Astrocyte (in vitro differentiated cells and primary cell): ENCODE measurements around the gene CC2D1B.

Experiments used
- CTCF ChIP-seq: IDR thresholded peaks from 2 replicates; pipeline ENCODE4 v1.5.1; 2011; ENCODE audit warnings: low read depth, mild to moderate bottlenecking, inconsistent platforms, low read length, moderate library complexity; ENCODE audit not compliant: insufficient read depth
- EZH2 ChIP-seq: IDR thresholded peaks from 2 replicates; pipeline ENCODE4 v1.6.1; 2012; ENCODE audit warnings: mild to moderate bottlenecking, low read length, inconsistent platforms; ENCODE audit not compliant: insufficient read depth

DNA sequence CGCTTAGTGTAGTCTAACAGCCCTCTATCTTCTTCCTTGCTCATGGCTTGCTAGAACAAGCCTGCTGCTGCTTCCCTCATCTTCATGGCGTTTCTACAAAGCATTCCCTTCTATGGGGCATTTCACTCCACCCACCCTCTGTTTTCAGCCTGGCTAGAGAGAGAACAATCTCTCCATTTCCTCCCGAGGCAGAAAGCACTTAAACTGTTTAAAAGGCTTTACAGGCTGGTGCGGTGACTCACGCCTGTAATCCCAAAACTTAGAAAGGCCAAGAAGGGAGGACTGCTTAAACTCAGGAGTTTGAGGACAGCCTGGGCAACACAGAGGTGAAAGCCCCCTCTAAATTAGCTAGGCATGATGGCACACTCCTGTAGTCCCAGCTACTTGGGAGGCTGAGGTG, 20.5 kb upstream of the CC2D1B start:
- TF ChIP-seq EZH2 (no peak), CTCF (no peak)
